A673 (cell line): ENCODE measurements around the gene FASTK. TPM values are rescaled to one million over a fixed set of nuclear protein-coding genes. Genes with fewer than 3 reads are reported as not detected.
A peak's percentile ranks its signal among the peaks of the same experiment; 100 is the strongest.

ENCODE experiments used
- Bru-seq: library from RNA; stranded (reverse); fragments of 400-500 nt; gene quantifications from one replicate; lab custom pipeline; 2021; lab: Mats Ljungman, UMichigan
- BruChase-seq, 2 experiments: library from RNA; stranded (reverse); fragments of 400-500 nt; gene quantifications; one replicate each; lab custom pipeline; 2021; lab: Mats Ljungman, UMichigan
- BruUV-seq: library from RNA; stranded (reverse); fragments of 400-500 nt; replicated peaks from 2 replicates; lab custom pipeline; 2021; lab: Mats Ljungman, UMichigan
- CTCF ChIA-PET: fragments of 300-600 bp; sonication (Branson Sonifier 250); formaldehyde crosslinking; loops from one replicate; lab custom pipeline; 2022; ENCODE audit warnings: antibody characterized with exemption; lab: Charles Lee
- POLR2A ChIA-PET: fragments of 300-600 bp; sonication (Branson Sonifier 250); formaldehyde crosslinking; loops from one replicate; lab custom pipeline; 2022; ENCODE audit warnings: antibody characterized with exemption; ENCODE audit not compliant: low non-redundant PET; lab: Charles Lee
- DNase-seq: peaks from one replicate; pipeline ENCODE4 v3.0.0-alpha.2; 2015; ENCODE audit warnings: low spot score
- H3K27ac ChIP-seq: fragments of 200-600 bp; sonication (generic); 2 replicates; pipeline ENCODE4 v1.5.1; 2016; ENCODE audit warnings: mixed run types, low read depth, mild to moderate bottlenecking, mixed read lengths, antibody characterized with exemption, low read length; ENCODE audit not compliant: poor library complexity, severe bottlenecking
- H3K27me3 ChIP-seq: fragments of 200-600 bp; sonication (generic); replicated peaks from 2 replicates; pipeline ENCODE4 v1.6.1; 2017; ENCODE audit warnings: mixed run types, low read depth, mild to moderate bottlenecking, mixed read lengths, antibody characterized with exemption, low read length; ENCODE audit not compliant: insufficient read depth, poor library complexity
- H3K36me3 ChIP-seq: fragments of 200-600 bp; sonication (generic); 2 replicates; pipeline ENCODE4 v1.6.1; 2016; ENCODE audit warnings: mixed run types, mild to moderate bottlenecking, mixed read lengths, antibody characterized with exemption, low read length; ENCODE audit not compliant: insufficient read depth, poor library complexity, severe bottlenecking
- H3K4me1 ChIP-seq: fragments of 200-600 bp; sonication (generic); 2 replicates; pipeline ENCODE4 v1.6.1; 2017; ENCODE audit warnings: mixed run types, mild to moderate bottlenecking, mixed read lengths, antibody characterized with exemption, low read length; ENCODE audit not compliant: insufficient read depth, poor library complexity, severe bottlenecking
- H3K4me3 ChIP-seq: fragments of 200-600 bp; sonication (generic); 2 replicates; pipeline ENCODE4 v1.5.1; 2016; ENCODE audit warnings: low read depth, mixed run types, mild to moderate bottlenecking, mixed read lengths, low read length; ENCODE audit not compliant: poor library complexity, severe bottlenecking
- H3K9me3 ChIP-seq: fragments of 200-600 bp; sonication (generic); 2 replicates; pipeline ENCODE4 v1.6.1; 2016; ENCODE audit warnings: mixed run types, low read depth, mild to moderate bottlenecking, mixed read lengths, antibody characterized with exemption, low read length; ENCODE audit not compliant: poor library complexity, severe bottlenecking
- EZH2 ChIP-seq: fragments of 200-600 bp; sonication (generic); IDR thresholded peaks from 2 replicates; pipeline ENCODE4 v1.6.1; 2017; ENCODE audit warnings: borderline replicate concordance, low read depth, mild to moderate bottlenecking, mixed read lengths, antibody characterized with exemption, low read length; ENCODE audit not compliant: poor library complexity, severe bottlenecking
- intact Hi-C: fragments of 100-400 bp; cut with micrococcal nuclease; formaldehyde crosslinking; loops from one replicate; pipeline ENCODE4 v1.10.0; 2022; ENCODE audit not compliant: unreplicated experiment
- long read RNA-seq: library from polyadenylated mRNA; stranded (forward); transcript quantifications from one replicate; pipeline ENCODE4 v2.0.0, GENCODE V29; 2022
- total RNA-seq: library from RNA; stranded (reverse); gene quantifications from 2 replicates; pipeline ENCODE4 v1.2.3, GENCODE V29; 2021
- TF ChIP-seq, protein P1 (sequence below): fragments of 300-800, 200-600 bp; sonication (generic); conservative IDR thresholded peaks from 2 replicates; pipeline ENCODE4 v1.5.1; 2017; ENCODE audit warnings: low read depth, mild to moderate bottlenecking, antibody characterized with exemption, low read length, moderate library complexity, mixed read lengths

FASTK gene, protein sequence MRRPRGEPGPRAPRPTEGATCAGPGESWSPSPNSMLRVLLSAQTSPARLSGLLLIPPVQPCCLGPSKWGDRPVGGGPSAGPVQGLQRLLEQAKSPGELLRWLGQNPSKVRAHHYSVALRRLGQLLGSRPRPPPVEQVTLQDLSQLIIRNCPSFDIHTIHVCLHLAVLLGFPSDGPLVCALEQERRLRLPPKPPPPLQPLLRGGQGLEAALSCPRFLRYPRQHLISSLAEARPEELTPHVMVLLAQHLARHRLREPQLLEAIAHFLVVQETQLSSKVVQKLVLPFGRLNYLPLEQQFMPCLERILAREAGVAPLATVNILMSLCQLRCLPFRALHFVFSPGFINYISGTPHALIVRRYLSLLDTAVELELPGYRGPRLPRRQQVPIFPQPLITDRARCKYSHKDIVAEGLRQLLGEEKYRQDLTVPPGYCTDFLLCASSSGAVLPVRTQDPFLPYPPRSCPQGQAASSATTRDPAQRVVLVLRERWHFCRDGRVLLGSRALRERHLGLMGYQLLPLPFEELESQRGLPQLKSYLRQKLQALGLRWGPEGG
- 70.8 and 80.5 TPM in 2 replicates for total RNA-seq
- Bru-seq, nascent RNA, result percentile 69 among the genes with signal in this experiment
- percentile 74 among the genes with signal in this experiment for BruChase-seq, experiment 1, labeled RNA remaining after a 2-hour chase
- percentile 82 among the genes with signal in this experiment for BruChase-seq, experiment 2, labeled RNA remaining after a 6-hour chase
- long read RNA-seq, transcript FASTK-201 (10 exons, 1,827 nt), result major isoform, 86 of 198 reads
- long read RNA-seq, transcript FASTK-213 (9 exons, 1,826 nt), result minor isoform, 16 of 198 reads
- long read RNA-seq, transcript FASTK-212 (10 exons, 1,764 nt), result minor isoform, 6 of 198 reads
- long read RNA-seq, partial matches to known transcripts, result 18 of 198 reads
- long read RNA-seq, other reads (novel, unspliced or antisense), result 69 of 198 reads

DNA sequence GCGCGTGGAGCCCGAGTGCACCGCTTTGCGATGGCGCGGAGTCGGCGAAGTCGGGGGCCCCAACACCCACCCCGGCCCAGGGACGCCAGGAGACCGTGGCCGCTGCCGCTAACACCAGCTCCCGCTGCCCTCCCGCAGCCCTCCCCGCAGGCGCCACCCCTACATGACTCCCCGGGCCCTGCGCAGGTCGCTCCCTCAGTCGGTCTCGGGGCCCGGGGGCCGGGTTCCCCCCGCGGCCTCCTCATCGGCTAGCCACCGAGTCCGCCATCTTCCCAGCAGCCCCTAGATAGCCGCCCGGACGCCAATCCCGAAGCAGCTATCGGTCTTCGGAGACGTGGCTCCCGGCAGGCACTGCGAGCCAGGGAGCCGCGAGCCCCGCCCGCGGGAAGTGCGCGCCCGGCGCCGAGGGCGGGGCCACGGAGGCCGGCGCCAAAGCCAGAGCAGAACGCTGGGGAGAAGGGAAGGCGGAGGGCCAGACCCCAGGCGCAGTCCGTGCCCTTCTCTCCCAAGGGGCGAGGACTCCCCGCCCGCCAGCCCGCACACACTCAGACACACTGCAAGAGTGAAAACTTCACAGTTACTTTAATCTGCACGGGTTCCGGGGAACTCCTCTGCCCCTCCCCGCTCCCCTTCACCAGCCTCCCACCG is at the start of gene FASTK:
TSS of gene FASTK (minus strand) at position 288 of the 648 bp plus-strand sequence. CDS start at position 245, 43 bp downstream.
- Histone ChIP-seq H3K9me3 (no peaks in the 10 kb centered on the region), H3K4me3 (peak within 1 kb of the TSS; percentile 99), H3K27ac (peak within 1 kb of the TSS; percentile 95), H3K4me1 (peaks cover 41% of the 10 kb centered on the region), H3K36me3 (peaks cover 17% of the 10 kb centered on the region), H3K27me3 (no peaks in the 10 kb centered on the region)
- intact Hi-C loops, result no loop called here
- ChIA-PET CTCF (no interaction called here), POLR2A (interaction anchor here (0.7 kb wide), 1 partner anchor 271 kb away, joined by 3 read pairs; no protein-coding TSS in a partner anchor)
- DNase-seq, result peak; percentile 96
- no TSS peak for BruUV-seq
- TF ChIP-seq EZH2, result no peak
- TF ChIP-seq, protein P1, sequence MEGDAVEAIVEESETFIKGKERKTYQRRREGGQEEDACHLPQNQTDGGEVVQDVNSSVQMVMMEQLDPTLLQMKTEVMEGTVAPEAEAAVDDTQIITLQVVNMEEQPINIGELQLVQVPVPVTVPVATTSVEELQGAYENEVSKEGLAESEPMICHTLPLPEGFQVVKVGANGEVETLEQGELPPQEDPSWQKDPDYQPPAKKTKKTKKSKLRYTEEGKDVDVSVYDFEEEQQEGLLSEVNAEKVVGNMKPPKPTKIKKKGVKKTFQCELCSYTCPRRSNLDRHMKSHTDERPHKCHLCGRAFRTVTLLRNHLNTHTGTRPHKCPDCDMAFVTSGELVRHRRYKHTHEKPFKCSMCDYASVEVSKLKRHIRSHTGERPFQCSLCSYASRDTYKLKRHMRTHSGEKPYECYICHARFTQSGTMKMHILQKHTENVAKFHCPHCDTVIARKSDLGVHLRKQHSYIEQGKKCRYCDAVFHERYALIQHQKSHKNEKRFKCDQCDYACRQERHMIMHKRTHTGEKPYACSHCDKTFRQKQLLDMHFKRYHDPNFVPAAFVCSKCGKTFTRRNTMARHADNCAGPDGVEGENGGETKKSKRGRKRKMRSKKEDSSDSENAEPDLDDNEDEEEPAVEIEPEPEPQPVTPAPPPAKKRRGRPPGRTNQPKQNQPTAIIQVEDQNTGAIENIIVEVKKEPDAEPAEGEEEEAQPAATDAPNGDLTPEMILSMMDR, result no peak

DNA sequence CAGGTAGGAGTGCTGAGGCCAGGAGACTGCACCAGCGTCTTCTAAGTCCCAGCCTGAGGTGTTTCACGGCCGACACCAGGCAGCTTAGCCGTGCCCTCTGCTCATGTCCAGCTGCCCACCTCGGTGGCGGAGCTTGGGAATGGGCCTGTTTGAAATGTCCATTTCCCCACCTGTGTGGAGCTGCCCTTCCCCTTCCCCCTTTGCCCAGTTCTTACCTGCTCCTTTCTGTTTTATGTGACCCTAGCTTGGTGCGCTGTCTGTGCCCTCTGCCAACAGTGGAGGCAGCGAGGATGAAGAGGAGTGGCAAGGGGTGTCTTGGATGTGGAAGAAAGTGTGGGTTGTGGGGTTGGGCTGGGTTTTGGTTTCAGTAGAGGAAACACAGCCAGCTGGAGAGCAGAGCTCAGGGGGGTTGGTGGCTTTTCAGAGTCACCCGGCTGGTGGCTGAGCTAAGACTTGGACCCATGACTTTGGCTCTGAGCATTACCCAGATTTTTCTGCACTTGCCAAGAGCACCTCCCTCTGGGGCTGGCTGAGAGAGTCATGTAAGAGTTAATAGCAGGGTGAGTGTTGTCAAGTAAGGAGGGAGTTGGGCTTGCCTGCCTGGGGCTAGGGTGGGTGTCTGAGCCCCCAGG is 49.5 kb upstream of the FASTK start:
- ChIA-PET POLR2A (no interaction called here), CTCF (no interaction called here)
- H3K27ac ChIP-seq, result no peak overlapping the region
- H3K27me3 ChIP-seq, result no peaks in the 10 kb centered on the region
- TF ChIP-seq, protein P1, result no peak
- no peak for TF ChIP-seq EZH2
- no peaks in the 10 kb centered on the region for H3K9me3 ChIP-seq
- no peak overlapping the region for H3K4me3 ChIP-seq
- peaks cover 7% of the 10 kb centered on the region for H3K4me1 ChIP-seq
- intact Hi-C loops, result no loop called here
- DNase-seq, result no peak
- peaks cover 34% of the 10 kb centered on the region for H3K36me3 ChIP-seq
- BruUV-seq, result no TSS peak
